ENCODE results near the gene PLPPR5.
"Not testable (repeated sequence)": the region's sequence is repeated elsewhere in the genome, so short reads cannot be mapped to it uniquely, and the experiment has no call there.

PLPPR5 gene

GRCh38 chr1:98920441-98921110 lies 84.1 kb downstream of the PLPPR5 start:
- intact Hi-C loops (cut with DNase I) = no loop called here
- DNase-seq = no peak

DNA sequence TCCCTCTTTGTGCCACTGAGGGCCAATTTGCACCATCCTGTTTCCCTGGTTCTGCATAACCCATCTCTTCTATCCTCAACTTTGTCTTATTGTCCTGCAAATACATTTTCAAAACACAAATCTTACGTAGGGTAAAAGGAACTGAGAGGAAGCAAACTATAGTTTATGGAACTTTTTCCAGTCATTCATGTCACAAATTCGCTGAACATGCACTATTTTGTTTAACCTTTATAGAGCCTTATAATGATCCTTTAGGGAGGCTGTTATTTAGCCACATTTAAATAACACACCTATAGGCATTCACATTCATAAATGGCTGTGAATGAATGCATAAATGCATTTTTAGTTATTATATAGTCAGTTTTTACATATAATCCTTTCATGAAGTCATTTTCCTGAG lies 85.0 kb downstream of the PLPPR5 start:
- no peak for DNase-seq
- intact Hi-C loops (cut with DNase I) = no loop called here

GRCh38 chr1:98919211-98919610 lies 85.5 kb downstream of the PLPPR5 start:
- intact Hi-C loops (cut with DNase I) = no loop called here
- DNase-seq = no peak

- no peak for DNase-seq
- intact Hi-C loops (cut with DNase I) = no loop called here
Observed at GRCh38 chr1:98914547-98914946, 90.1 kb downstream of the PLPPR5 start.

DNA sequence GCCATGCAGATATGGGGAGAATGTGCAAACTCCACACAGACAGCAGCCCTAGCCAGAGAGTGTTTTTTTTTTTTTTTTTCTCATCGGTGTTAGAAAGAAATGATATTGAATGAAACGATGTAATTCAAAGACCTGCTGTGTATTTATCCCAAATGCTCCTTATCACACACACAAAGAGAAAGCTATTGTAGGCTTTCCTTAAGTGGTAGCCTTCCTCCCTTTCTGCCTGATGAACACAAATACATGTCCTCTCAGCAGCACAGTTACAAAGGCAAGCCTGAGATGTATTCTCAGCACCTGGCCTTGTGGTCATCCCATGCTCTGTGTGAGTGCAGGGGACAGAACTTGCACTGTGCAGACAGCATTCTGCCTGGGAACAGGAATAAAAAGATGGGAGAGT lies 93.8 kb downstream of the PLPPR5 start:
- no peak for DNase-seq
- intact Hi-C loops (cut with DNase I) = no loop called here

- intact Hi-C loops (cut with DNase I) = no loop called here
- no peak for DNase-seq
Observed at GRCh38 chr1:98908980-98909379, 95.7 kb downstream of the PLPPR5 start.

GRCh38 chr1:98906809-98907208 lies 97.9 kb downstream of the PLPPR5 start:
- DNase-seq = no peak
- intact Hi-C loops (cut with DNase I) = no loop called here

DNA sequence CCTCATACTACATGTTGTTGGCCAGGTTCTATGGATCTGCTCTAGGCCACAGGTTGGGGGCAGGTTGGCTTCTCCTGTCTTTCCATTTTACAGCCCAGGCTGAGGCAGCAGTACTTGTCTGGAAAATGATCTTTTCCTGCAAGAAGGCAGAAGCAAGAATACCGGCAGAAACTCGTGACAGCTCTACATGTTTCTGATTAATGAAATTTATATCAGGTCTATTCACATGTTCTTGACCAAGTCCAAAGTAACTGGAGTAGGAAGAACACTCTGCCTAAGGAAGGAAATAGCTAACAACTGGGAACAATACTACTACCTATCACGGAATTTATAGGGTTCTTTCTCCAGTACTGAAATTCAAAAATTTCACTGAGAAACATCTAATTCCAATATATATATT lies 98.3 kb downstream of the PLPPR5 start:
- intact Hi-C loops (cut with DNase I) = no loop called here
- no peak for DNase-seq

DNA sequence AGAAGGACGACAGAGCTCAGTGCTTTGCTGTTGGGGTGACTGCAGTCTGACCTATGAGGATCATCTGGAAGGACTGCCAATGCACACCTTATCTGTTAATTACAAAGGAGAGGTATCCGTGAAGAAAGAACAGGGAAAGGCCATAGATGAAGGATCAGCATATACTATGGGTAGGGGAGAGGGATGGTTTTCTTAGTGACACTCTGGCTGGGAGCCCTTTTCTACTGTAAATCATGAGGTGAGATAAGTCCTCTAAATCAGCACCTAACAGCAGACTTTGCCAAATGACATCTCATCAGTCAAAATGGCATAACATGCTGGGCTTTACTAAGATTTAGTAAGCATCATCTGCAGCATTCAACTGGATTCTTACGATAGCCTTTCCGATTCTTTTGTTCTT lies 100.0 kb downstream of the PLPPR5 start:
- intact Hi-C loops (cut with DNase I) = no loop called here
- no peak for DNase-seq

GRCh38 chr1:98903726-98904125 lies 100.9 kb downstream of the PLPPR5 start:
- intact Hi-C loops (cut with DNase I) = no loop called here
- DNase-seq = no peak

- no peak for DNase-seq
- intact Hi-C loops (cut with DNase I) = no loop called here
Observed at GRCh38 chr1:98903261-98903660, 101.4 kb downstream of the PLPPR5 start.

GRCh38 chr1:98898940-98899339 lies 105.7 kb downstream of the PLPPR5 start:
- intact Hi-C loops (cut with DNase I) = no loop called here
- DNase-seq = peak in 1 of 10 donors; percentile 28

DNA sequence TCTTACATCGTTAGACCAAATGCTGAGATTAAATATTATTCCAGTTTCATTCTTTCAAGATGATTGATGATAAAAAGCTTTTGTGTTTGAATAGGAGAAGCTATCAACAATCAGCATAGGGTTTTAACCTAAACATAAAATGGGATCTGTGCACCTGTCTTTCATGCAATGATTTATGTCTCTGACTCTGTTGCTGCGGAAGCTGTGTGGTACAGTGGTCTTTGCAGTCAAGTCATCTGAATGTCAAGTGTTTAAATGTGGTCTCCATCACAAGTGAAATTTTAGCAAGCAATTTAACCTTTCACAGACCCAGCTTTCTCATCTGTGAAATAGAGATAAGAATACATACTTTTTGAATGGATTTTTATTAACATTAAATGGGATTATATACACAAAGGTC lies 107.2 kb downstream of the PLPPR5 start:
- DNase-seq = no peak
- intact Hi-C loops (cut with DNase I) = no loop called here

GRCh38 chr1:98896711-98897445 lies 107.8 kb downstream of the PLPPR5 start:
- intact Hi-C loops (cut with DNase I) = no loop called here
- no peak for DNase-seq

GRCh38 chr1:98893371-98893770 lies 111.3 kb downstream of the PLPPR5 start:
- intact Hi-C loops (cut with DNase I) = no loop called here
- no peak for DNase-seq

DNA sequence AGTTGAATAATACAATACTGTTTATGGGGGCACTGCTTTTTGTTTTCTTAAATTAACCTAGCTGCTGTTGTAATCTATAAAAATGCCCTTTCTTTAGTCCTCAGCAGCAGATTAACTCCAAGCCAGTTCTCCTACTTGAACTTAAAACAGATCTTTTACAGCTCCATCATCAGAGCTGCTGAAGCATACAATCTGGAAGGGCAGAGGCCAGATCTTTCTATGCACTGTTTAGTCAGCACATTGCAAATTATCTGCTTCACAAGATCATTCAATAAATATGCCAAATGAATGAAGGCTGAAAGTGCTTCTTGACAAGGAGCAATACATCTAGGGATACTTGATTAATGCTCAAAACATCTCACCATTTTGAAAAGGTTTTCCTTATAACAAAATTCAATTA lies 115.8 kb downstream of the PLPPR5 start:
- intact Hi-C loops (cut with DNase I) = no loop called here
- DNase-seq = no peak

- DNase-seq = no peak
Observed at GRCh38 chr1:98887507-98887906, 117.2 kb downstream of the PLPPR5 start.

DNA sequence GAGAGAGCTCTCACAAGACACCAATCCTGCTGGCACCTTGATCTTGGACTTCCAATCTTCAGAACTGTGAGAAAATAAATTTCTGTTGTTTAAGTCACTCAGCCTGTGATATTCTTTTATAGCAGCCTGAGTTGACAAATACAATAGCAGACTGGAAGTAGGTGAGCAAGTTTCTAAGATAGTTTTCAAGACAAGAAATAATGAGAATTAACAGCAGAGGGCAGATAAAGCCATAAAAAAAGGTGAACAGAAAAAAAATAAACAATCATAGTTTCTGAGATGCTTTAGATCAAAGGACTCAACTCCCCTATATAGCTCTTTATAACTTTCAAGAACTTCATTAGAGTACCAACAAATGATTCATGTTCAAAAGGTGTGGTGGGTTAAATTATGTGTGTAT lies 119.8 kb downstream of the PLPPR5 start:
- no peak for DNase-seq
- intact Hi-C loops (cut with DNase I) = no loop called here

More at GRCh38 chr1:98887507-98887906, 117.2 kb downstream of the PLPPR5 start:
- intact Hi-C loops (cut with DNase I) = no loop called here

GRCh38 chr1:98881901-98882300 lies 122.8 kb downstream of the PLPPR5 start:
- no peak for DNase-seq
- intact Hi-C loops (cut with DNase I) = no loop called here

DNA sequence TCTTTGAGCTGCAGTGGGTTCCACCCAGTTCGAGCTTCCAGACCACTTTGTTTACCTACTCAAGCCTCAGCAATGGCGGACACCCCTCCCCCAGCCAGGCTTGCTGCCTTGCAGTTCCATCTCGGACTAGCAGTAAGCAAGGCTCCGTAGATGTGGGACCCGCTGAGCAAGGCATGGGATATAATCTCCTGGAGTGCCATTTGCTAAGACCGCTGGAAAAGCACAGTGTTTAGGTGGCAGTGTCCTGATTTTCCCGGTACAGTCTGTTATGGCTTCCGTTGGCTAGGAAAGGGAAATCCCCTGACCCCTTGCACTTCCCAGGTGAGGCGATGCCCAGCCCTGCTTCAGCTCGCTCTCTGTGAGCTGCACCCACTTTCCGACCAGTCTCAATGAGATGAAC lies 123.4 kb downstream of the PLPPR5 start:
- intact Hi-C loops (cut with DNase I) = not testable (repeated sequence)
- DNase-seq = peak in 1 of 10 donors; percentile 65

DNA sequence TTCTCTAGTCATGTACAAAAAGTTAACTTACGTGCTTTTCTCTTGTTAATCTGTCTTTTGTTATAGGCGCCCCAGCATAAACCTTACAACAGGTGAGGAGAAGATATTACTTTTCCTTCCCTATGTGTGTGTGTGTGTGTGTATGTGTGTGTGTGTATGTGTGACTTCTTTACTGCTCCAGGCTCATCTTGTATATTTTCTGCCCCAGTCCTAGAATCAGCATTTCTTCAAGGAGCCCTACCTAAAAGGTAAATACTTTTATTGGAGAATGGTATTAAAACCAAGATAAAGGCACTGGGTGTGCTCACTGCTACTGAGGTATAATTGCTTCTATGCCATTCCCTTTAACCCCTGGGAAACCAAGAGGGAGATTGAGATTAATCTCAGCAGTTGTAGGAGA lies 129.8 kb downstream of the PLPPR5 start:
- intact Hi-C loops (cut with DNase I) = no loop called here
- no peak for DNase-seq
